T-helper 1 cell treated with Interleukin-12 subunit alpha and Interleukin-12 subunit beta and Interleukin-4 antibody, amounts not matched to agents 30 ng/mL and 1 ng/mL, for 36 hours (primary cell): ENCODE results near the gene NFATC4. TPM values are rescaled to one million over a fixed set of nuclear protein-coding genes. Genes with fewer than 3 reads are reported as not detected.

Experiments
- intact Hi-C: fragments of 100-400 bp; cut with micrococcal nuclease; formaldehyde crosslinking; loops from one replicate; pipeline ENCODE4 v1.15.1; 2024
- total RNA-seq: library from RNA; stranded (reverse); gene quantifications from 2 replicates; pipeline ENCODE4 v1.2.3, GENCODE V29; 2022

NFATC4 gene
- total RNA-seq, 1 donor from 2014 or later: not detected

DNA sequence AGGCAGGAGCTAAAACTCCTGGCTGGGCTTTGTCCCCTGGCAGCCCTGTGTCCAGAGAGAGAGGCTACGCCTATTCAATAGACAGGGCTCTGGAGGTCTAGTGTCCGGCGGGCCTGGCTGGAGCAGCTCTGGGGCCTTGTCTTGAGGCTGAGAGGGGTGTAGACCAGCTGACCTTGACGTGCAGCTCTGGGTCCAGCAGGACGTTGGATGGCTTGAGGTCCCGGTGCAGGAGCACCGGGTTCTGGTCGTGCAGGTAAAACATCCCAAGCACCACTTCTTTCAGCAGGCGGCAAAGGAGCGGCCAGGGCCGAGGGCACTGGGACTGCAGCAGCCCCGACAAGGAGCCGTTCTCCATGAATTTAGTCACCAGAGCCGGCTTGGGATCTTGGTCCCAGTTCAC, 29.1 kb upstream of the NFATC4 start:
- intact Hi-C loops: no loop called here

GRCh38 chr14:24339284-24340151, 28.5 kb upstream of the NFATC4 start, which contains the start of gene RIPK3:
Gene RIPK3 (minus strand): TSS chr14:24339991. CDS start chr14:24339826, 165 bp downstream.
- intact Hi-C loops: loop anchor here (1.0 kb wide), 2 partner anchors 92 to 103 kb away; partner anchors contain the start of gene SDR39U1

GRCh38 chr14:24340606-24341005, 27.4 kb upstream of the NFATC4 start:
- intact Hi-C loops: loop anchor here (1.0 kb wide), 2 partner anchors 91 to 102 kb away; partner anchors contain the start of gene SDR39U1

DNA sequence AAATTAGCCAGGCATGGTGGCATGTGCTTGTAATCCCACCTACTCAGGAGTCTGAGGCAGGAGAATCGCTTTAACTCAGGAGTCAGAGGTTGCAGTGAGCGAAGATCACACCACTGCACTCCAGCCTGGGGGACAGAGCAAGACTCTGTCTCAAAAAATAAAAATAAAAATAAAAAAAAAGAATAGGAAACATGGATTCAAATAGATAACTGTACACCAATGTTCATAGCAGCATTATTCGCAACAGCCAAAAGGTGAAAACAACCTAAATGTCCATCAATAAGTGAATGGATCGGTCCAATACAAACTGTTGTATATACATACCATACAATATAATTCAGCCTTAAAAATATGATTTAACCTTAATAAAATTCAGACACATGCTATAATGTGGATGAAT, 25.1 kb upstream of the NFATC4 start:
- intact Hi-C loops: no loop called here

- intact Hi-C loops: no loop called here
These were observed 24.0 kb upstream of the NFATC4 start for GRCh38 chr14:24343795-24344660.

DNA sequence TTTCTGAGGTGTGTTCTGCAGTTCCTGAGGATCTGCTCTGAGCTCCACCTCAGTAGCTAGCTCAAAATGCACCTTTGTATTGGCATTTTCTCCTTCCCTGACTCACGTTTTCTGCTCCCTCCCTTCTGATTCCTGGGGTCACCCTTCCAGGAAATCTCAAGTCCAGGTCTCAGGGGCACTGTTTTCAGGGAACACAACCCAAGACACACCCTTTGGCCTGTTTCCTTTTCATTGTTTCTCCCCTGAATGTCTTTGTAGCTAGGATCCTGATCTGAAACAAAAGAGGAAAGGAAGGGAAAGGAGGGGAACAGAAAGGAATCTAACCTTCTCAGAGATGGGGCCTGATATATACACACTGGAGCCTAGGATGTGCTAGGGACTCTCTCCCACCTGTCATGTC, 20.9 kb upstream of the NFATC4 start:
- intact Hi-C loops: no loop called here

DNA sequence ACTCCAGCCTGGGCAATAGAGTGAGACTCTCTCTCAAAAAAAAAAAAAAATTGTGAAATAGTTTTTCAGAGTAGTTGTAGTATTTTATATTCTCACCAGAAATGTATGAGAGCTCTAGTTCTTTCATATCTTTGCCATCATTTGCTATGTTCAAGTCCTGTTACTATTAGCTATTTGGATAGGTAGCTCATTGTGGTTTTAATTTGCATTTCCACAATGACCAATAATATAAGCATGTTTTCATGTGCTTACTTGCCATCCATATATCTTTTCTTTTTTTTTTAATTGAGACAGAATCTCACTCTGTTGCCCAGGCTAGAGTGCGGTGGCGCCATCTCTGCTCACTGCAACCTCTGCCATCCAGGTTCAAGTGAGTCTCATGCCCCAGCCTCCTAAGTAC, 19.8 kb upstream of the NFATC4 start:
- intact Hi-C loops: no loop called here

DNA sequence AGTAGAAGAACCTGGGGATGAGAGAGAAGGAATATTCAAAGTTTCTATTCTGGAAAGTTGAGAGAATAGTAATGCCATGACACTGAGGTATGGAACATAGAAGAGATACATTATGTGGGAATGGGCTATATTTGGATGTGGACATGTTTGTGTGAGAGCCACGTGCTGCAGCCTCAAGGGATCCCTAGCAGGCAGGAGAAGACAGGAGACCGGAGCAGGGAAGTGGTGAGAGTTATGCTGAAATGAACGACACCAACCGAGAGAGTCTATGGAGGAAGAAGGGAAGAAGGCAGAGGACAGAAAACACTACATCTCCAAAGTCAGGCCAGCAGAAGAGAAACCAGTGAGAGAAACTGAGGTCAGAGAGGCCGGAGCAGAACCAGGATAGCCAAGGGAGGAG, 18.2 kb upstream of the NFATC4 start:
- intact Hi-C loops: loop anchor here (5.0 kb wide), 1 partner anchor 48 kb away; the partner anchor contains the start of gene NYNRIN

- intact Hi-C loops: loop anchor here (5.0 kb wide), 1 partner anchor 46 kb away; the partner anchor contains the start of gene NYNRIN
These were observed 16.5 kb upstream of the NFATC4 start for GRCh38 chr14:24351517-24351916.

GRCh38 chr14:24353559-24354481, 14.2 kb upstream of the NFATC4 start:
- intact Hi-C loops: loop anchor here (5.0 kb wide), 1 partner anchor 43 kb away; the partner anchor contains the start of gene NYNRIN

GRCh38 chr14:24354482-24354825, 13.5 kb upstream of the NFATC4 start:
- intact Hi-C loops: loop anchor here (5.0 kb wide), 1 partner anchor 43 kb away; the partner anchor contains the start of gene NYNRIN

- intact Hi-C loops: no loop called here
These were observed 13.0 kb upstream of the NFATC4 start for GRCh38 chr14:24355009-24355408.

- intact Hi-C loops: no loop called here
These were observed 11.8 kb upstream of the NFATC4 start for GRCh38 chr14:24356208-24356607.

- intact Hi-C loops: no loop called here
These were observed 7.7 kb upstream of the NFATC4 start for GRCh38 chr14:24360281-24360680.

GRCh38 chr14:24361326-24361725, 6.7 kb upstream of the NFATC4 start:
- intact Hi-C loops: no loop called here

DNA sequence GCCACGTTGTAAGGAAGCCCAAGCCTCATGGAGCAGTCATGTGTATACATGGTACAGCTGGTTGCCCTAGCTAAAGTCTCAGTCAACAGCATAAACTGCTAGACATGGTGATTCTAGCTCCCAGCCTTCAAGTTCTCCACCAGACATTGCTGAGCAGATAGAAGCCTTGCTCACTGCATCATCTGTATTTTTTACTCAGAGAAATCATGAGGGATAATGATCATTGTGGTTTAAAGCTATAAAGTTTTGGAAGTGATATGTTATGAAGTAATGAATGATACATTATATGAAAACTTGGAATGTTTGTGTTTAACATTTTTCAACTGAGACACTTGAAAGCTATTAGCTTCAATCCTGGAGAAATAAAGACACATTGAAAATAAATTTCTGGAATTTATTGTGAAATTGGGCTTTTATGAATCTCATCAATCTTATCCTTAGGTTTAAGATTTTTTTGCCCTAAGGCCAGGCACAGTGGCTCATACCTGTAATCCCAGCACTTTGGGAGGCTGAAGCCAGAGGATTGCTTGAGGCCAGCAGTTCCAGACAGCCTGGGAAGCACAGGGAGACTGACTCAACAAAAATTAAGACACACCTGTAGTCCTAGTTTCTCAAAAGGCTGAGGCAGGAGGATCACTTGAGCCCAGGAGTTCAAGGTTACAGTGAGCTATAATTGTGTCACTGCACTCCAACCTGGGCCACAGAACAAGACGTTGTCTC, 5.6 kb upstream of the NFATC4 start:
- intact Hi-C loops: no loop called here

- intact Hi-C loops: no loop called here
These were observed 4.6 kb upstream of the NFATC4 start for GRCh38 chr14:24363401-24363800.

DNA sequence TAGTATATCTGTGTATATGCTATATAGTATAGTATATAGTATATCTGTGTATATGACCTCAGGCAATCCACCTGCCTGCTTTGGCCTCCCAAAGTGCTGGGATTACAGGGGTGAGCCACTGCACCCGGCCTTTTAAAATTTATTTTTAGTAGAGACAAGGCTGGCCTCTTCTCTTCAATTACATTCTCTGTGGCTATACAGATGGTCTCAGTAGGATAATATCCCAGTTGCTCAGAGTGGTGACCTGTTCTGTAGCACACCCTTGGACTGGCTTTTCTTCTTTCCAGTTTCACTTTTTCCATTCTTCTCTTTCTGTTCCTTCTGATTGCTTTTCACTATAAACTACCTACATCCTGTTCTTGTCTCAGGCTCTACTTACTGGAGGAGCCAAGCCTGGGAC, 3.1 kb upstream of the NFATC4 start:
- intact Hi-C loops: loop anchor here (1.0 to 5.0 kb wide), 2 partner anchors 47 to 66 kb away; no protein-coding TSS in a partner anchor

DNA sequence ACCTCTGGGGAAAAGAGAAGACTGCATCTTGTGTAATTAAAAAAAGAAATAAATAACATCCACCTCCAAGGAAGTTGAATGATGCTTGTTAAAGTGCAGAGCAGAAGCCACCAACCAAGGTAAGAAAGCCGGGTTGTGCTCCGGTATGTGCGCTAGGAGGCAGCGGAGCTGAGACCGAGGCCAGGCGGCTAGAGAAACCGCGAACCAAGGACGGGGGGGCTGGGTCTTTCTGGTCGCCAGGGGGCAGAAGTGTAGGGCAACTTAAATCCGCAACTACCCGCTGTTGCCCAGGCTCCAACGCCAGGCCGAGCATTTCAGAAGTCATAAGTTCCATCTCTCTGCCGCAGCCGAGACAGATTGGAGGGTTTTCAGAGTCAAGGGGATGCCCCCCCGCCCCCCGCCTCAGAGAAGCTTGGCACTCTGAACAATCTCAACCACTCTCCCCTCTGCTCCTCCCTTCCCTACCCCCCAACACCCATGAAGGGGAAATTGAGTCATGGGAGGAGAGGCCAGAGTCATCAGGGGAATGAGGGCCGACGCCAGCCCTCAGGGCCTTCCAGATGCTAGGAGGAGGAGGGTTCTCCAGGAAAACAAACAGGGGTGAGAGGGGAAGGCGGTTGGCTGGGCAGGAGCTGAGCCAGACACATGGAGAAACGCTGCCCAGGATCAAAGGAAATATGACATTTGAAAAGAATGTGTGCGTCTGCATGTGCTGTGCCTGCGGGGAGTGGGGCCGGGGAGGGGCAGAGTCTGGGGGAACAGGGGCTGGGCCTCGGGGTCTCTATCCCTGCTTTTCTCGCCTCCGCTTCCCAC, 2.2 kb upstream of the NFATC4 start:
- intact Hi-C loops: loop anchor here (1.0 to 5.0 kb wide), 3 partner anchors 33 to 65 kb away; no protein-coding TSS in a partner anchor
